Common myeloid progenitor, CD34-positive (primary cell): ENCODE data around the gene MGAT5B.

ENCODE experiments used
- CTCF ChIA-PET: fragments of 350-600 bp; sonication (Branson Sonifier 250); formaldehyde crosslinking; loops from one replicate; lab custom pipeline; 2021; ENCODE audit warnings: antibody characterized with exemption; lab: Charles Lee
- POLR2A ChIA-PET: fragments of 350-600 bp; sonication (Branson Sonifier 250); formaldehyde crosslinking; loops from one replicate; lab custom pipeline; 2021; ENCODE audit warnings: antibody characterized with exemption; lab: Charles Lee
- DNase-seq, 3 donors: peaks; one replicate each; pipeline versions ENCODE4 v3.0.0 to v3.0.0-alpha.2; 2013
- H3K27ac ChIP-seq, 2 experiments: 1 replicate in 1 of 2; 2 replicates in 1 of 2; pipeline ENCODE4 v1.7.0; 2013; ENCODE audit warnings: inconsistent platforms in 2 of 2, low read length in 2 of 2, mild to moderate bottlenecking in 2 of 2, low read depth in 1 of 2, moderate library complexity in 1 of 2; ENCODE audit not compliant: severe bottlenecking in 2 of 2, insufficient read depth in 1 of 2, poor library complexity in 1 of 2
- H3K27me3 ChIP-seq, 5 experiments: replicated peaks in 2 of 5; 1 replicate in 3 of 5; 2 replicates in 2 of 5; pipeline versions ENCODE4 v1.6.1 to v1.7.0; 2013; ENCODE audit warnings: low read length in 4 of 5, mild to moderate bottlenecking in 2 of 5, moderate library complexity in 2 of 5, inconsistent platforms in 1 of 5; ENCODE audit not compliant: insufficient read depth in 5 of 5, control insufficient read depth in 4 of 5
- H3K36me3 ChIP-seq, 4 experiments: 1 replicate in 2 of 4; 2 replicates in 2 of 4; pipeline versions ENCODE4 v1.6.1 to v1.7.0; 2013; ENCODE audit warnings: low read length in 3 of 4, control low read depth in 1 of 4, mild to moderate bottlenecking in 1 of 4; ENCODE audit not compliant: control insufficient read depth in 4 of 4, insufficient read depth in 4 of 4
- H3K4me1 ChIP-seq, 4 experiments: 1 replicate in 3 of 4; 2 replicates in 1 of 4; pipeline versions ENCODE4 v1.6.1 to v1.7.1; 2013; ENCODE audit warnings: low read length in 3 of 4, mild to moderate bottlenecking in 3 of 4, control low read depth in 1 of 4, inconsistent platforms in 1 of 4, moderate library complexity in 1 of 4; ENCODE audit not compliant: control insufficient read depth in 4 of 4, insufficient read depth in 4 of 4; ENCODE audit errors: control extremely low read depth in 1 of 4
- H3K4me3 ChIP-seq, 7 experiments: 1 replicate in 4 of 7; 2 replicates in 3 of 7; pipeline versions ENCODE4 v1.5.1 to v1.7.0; 2013; ENCODE audit warnings: mild to moderate bottlenecking in 7 of 7, low read length in 6 of 7, moderate library complexity in 6 of 7, inconsistent platforms in 2 of 7, low read depth in 2 of 7, control low read depth in 1 of 7; ENCODE audit not compliant: insufficient read depth in 4 of 7, control insufficient read depth in 1 of 7; ENCODE audit errors: extremely low read depth in 1 of 7
- H3K9me3 ChIP-seq, 5 experiments: 1 replicate in 4 of 5; 2 replicates in 1 of 5; pipeline versions ENCODE4 v1.6.1 to v1.7.1; 2013; ENCODE audit warnings: low read length in 4 of 5, mild to moderate bottlenecking in 2 of 5, inconsistent platforms in 1 of 5, low read depth in 1 of 5, moderate library complexity in 1 of 5; ENCODE audit not compliant: control insufficient read depth in 4 of 5, insufficient read depth in 2 of 5; ENCODE audit errors: control extremely low read depth in 1 of 5
- WGBS: methylation state at CpG from one replicate; pipeline ENCODE4 v1.1.5; 2013; ENCODE audit not compliant: insufficient coverage; 5-methylcytosine and 5-hydroxymethylcytosine counted together

The MGAT5B gene

GRCh38 chr17:76956846-76957540 is 88.8 kb downstream of the MGAT5B start:
- no peak for DNase-seq
- no peaks in the 10 kb centered on the region for H3K36me3 ChIP-seq
- no peak overlapping the region for H3K4me3 ChIP-seq
- CTCF ChIA-PET = interaction anchor here (0.6 kb wide), 1 partner anchor 51 kb away, joined by 3 read pairs; no protein-coding TSS in a partner anchor
- 90% methylated on average over 17 of the region's 17 CpGs for WGBS
- peaks cover 0 to 9% (median 4%) of the 10 kb centered on the region in 4 experiments for H3K4me1 ChIP-seq
- peaks cover 0 to 3% (median 0%) of the 10 kb centered on the region in 5 experiments for H3K27me3 ChIP-seq
- H3K9me3 ChIP-seq = no peaks in the 10 kb centered on the region
- POLR2A ChIA-PET = no interaction called here
- H3K27ac ChIP-seq = no peak overlapping the region

- no peak for DNase-seq
- no peaks in the 10 kb centered on the region for H3K9me3 ChIP-seq
- H3K27ac ChIP-seq = no peak overlapping the region
- no peak overlapping the region for H3K4me3 ChIP-seq
- POLR2A ChIA-PET = no interaction called here
- 61% methylated on average over 25 of the region's 28 CpGs for WGBS
- H3K27me3 ChIP-seq = peaks cover 0 to 3% (median 0%) of the 10 kb centered on the region in 5 experiments
- peaks cover 0 to 9% (median 4%) of the 10 kb centered on the region in 4 experiments for H3K4me1 ChIP-seq
- CTCF ChIA-PET = no interaction called here
- H3K36me3 ChIP-seq = peaks cover 0 to 1% (median 0%) of the 10 kb centered on the region in 4 experiments
These were observed 89.7 kb downstream of the MGAT5B start for GRCh38 chr17:76957678-76958464.

GRCh38 chr17:76958974-76959373 is 90.8 kb downstream of the MGAT5B start:
- CTCF ChIA-PET = no interaction called here

GRCh38 chr17:76961869-76962268 is 93.7 kb downstream of the MGAT5B start:
- Histone ChIP-seq H3K27me3 (no peaks in the 10 kb centered on the region), H3K36me3 (peaks cover 0 to 3% (median 0%) of the 10 kb centered on the region in 4 experiments), H3K4me3 (no peak overlapping the region), H3K9me3 (no peaks in the 10 kb centered on the region), H3K4me1 (peaks cover 0 to 9% (median 4%) of the 10 kb centered on the region in 4 experiments), H3K27ac (no peak overlapping the region)
- WGBS = 97% methylated on average over 5 of the region's 13 CpGs
- no peak for DNase-seq
- POLR2A ChIA-PET = no interaction called here
- CTCF ChIA-PET = interaction anchor here (0.6 kb wide), 1 partner anchor 185 kb away, joined by 3 read pairs; no protein-coding TSS in a partner anchor

More at GRCh38 chr17:76958974-76959373, 90.8 kb downstream of the MGAT5B start:
- Histone ChIP-seq H3K27ac (no peak overlapping the region), H3K9me3 (no peaks in the 10 kb centered on the region), H3K4me3 (no peak overlapping the region), H3K27me3 (peaks cover 0 to 2% (median 0%) of the 10 kb centered on the region in 5 experiments), H3K36me3 (peaks cover 0 to 3% (median 0%) of the 10 kb centered on the region in 4 experiments), H3K4me1 (peaks cover 0 to 9% (median 4%) of the 10 kb centered on the region in 4 experiments)
- POLR2A ChIA-PET = no interaction called here
- 77% methylated on average over 9 of the region's 9 CpGs for WGBS
- DNase-seq = no peak

GRCh38 chr17:76962858-76963257 is 94.7 kb downstream of the MGAT5B start:
- peaks cover 0 to under 1% (median 0%) of the 10 kb centered on the region in 5 experiments for H3K27me3 ChIP-seq
- H3K4me3 ChIP-seq = no peak overlapping the region
- no peak for DNase-seq
- no peaks in the 10 kb centered on the region for H3K9me3 ChIP-seq
- WGBS = 100% methylated on average over 1 of the region's 1 CpG
- ChIA-PET CTCF (no interaction called here), POLR2A (no interaction called here)
- peaks cover 0 to 4% (median 1%) of the 10 kb centered on the region in 4 experiments for H3K4me1 ChIP-seq
- H3K27ac ChIP-seq = no peak overlapping the region
- H3K36me3 ChIP-seq = peaks cover 0 to 3% (median 0%) of the 10 kb centered on the region in 4 experiments

GRCh38 chr17:76966016-76966415 is 97.8 kb downstream of the MGAT5B start:
- 100% methylated on average over 2 of the region's 4 CpGs for WGBS
- CTCF ChIA-PET = interaction anchor here (1.0 kb wide), 1 partner anchor 99 kb away, joined by 3 read pairs; no protein-coding TSS in a partner anchor
- Histone ChIP-seq H3K9me3 (no peaks in the 10 kb centered on the region), H3K36me3 (peaks cover 0 to 3% (median 0%) of the 10 kb centered on the region in 4 experiments), H3K27ac (no peak overlapping the region), H3K4me3 (no peak overlapping the region), H3K27me3 (peaks cover 0 to 2% (median 0%) of the 10 kb centered on the region in 5 experiments), H3K4me1 (peaks cover 0 to 24% (median 18%) of the 10 kb centered on the region in 4 experiments)
- POLR2A ChIA-PET = no interaction called here
- no peak for DNase-seq
